Stimulated activated CD8-positive, alpha-beta memory T cell treated with anti-CD3 and anti-CD28 coated beads, Interleukin-4, amount 100 ng/mL, for 4 hours (primary cell): ENCODE measurements around the gene HIVEP2.

ENCODE experiments used
- DNase-seq, 2 donors: peaks; one replicate each; pipeline ENCODE4 v3.0.0-alpha.2; 2020; ENCODE audit warnings: low read depth in 2 of 2, low spot score in 1 of 2

Gene HIVEP2

GRCh38 chr6:142794424-142794823, 150.6 kb downstream of the HIVEP2 start:
- no peak for DNase-seq

GRCh38 chr6:142790257-142790656, 154.7 kb downstream of the HIVEP2 start:
- no peak for DNase-seq

GRCh38 chr6:142787422-142787821, 157.6 kb downstream of the HIVEP2 start:
- DNase-seq = no peak

GRCh38 chr6:142786476-142786875, 158.5 kb downstream of the HIVEP2 start:
- DNase-seq = no peak

GRCh38 chr6:142784344-142784743, 160.6 kb downstream of the HIVEP2 start:
- no peak for DNase-seq

GRCh38 chr6:142783499-142783898, 161.5 kb downstream of the HIVEP2 start:
- no peak for DNase-seq

GRCh38 chr6:142781129-142781528, 163.8 kb downstream of the HIVEP2 start:
- no peak for DNase-seq

- DNase-seq = no peak
Observed at GRCh38 chr6:142773859-142774648, 170.9 kb downstream of the HIVEP2 start.

GRCh38 chr6:142773324-142773723, 171.7 kb downstream of the HIVEP2 start:
- DNase-seq = no peak

GRCh38 chr6:142771162-142771561, 173.8 kb downstream of the HIVEP2 start:
- DNase-seq = no peak

GRCh38 chr6:142765306-142765705, 179.7 kb downstream of the HIVEP2 start:
- no peak for DNase-seq

GRCh38 chr6:142764311-142764710, 180.7 kb downstream of the HIVEP2 start:
- no peak for DNase-seq

- DNase-seq = no peak
Observed at GRCh38 chr6:142763205-142763604, 181.8 kb downstream of the HIVEP2 start.

- DNase-seq = no peak
Observed at GRCh38 chr6:142761756-142762155, 183.2 kb downstream of the HIVEP2 start.

- DNase-seq = no peak
Observed at GRCh38 chr6:142760152-142760551, 184.8 kb downstream of the HIVEP2 start.

- DNase-seq = no peak
Observed at GRCh38 chr6:142758629-142759025, 186.3 kb downstream of the HIVEP2 start.

- DNase-seq = no peak
Observed at GRCh38 chr6:142757852-142758628, 186.9 kb downstream of the HIVEP2 start.

GRCh38 chr6:142756215-142756630, 188.8 kb downstream of the HIVEP2 start:
- no peak for DNase-seq

GRCh38 chr6:142753196-142753595, 191.8 kb downstream of the HIVEP2 start:
- no peak for DNase-seq

- no peak for DNase-seq
Observed at GRCh38 chr6:142752348-142752747, 192.6 kb downstream of the HIVEP2 start.

GRCh38 chr6:142751452-142751851, 193.5 kb downstream of the HIVEP2 start:
- no peak for DNase-seq

GRCh38 chr6:142750998-142751397, 194.0 kb downstream of the HIVEP2 start:
- DNase-seq = no peak
